ENCODE measurements around the gene TOB1. TPM values are rescaled to one million over a fixed set of nuclear protein-coding genes. Genes with fewer than 3 reads are reported as not detected.

The TOB1 gene
- total and polyA plus RNA-seq, 9 of the 15 experiments (the other 6 are each of a cell fraction or from before 2014, with no cell fraction given), result 4.8 to 63.7 (median 13.2) TPM

DNA sequence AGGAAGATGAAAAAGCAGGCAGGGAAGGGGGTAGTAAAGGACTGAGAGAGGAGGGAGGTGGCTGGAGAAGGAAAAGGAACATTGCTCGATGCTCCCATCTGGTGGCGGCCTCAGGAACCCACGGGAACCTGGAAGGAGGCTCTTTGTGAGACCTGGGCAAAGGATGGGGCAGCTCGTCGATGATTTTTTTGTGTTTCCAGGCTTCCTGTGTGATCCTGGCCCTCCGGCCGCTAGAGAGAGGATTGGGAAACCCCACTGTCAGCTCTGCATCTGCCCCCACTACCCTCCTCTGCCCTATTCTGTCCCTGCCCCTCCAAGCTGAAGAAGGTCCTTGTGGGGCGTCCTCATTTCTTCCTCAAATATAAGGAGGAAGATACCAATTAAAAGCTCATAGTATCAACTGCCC, 24.2 kb downstream of the TOB1 start (continued):
- TF ChIP-seq ZC3H8 (IDR thresholded peaks at IDR 0.05) (no peak), ZNF444 (CRISPR knock-in tag; IDR thresholded peaks at IDR 0.05) (no peak), SP2 (IDR thresholded peaks at IDR 0.05; ENCODE audit: extremely low read depth, low read depth, low read length, poor library complexity, severe bottlenecking) (no peak), STAG1 (CRISPR knock-in tag; IDR thresholded peaks at IDR 0.05; ENCODE audit: borderline replicate concordance) (peak; percentile 59; the same call in 1 of the 2 replicates), ZNF695 (CRISPR knock-in tag; IDR thresholded peaks at IDR 0.05) (no peak), CC2D1A (IDR thresholded peaks at IDR 0.05) (peak; percentile 70), TFAP4 (CRISPR knock-in tag; IDR thresholded peaks at IDR 0.05; ENCODE audit: borderline replicate concordance) (no peak), CTCF (IDR thresholded peaks at IDR 0.05 in 2 of 3, conservative IDR thresholded peaks at IDR 0.05 in 1 of 3; ENCODE audit: insufficient read depth in 2 of 3, low read depth in 1 of 3, low read length in 3 of 3) (peak; percentile 84 to 90 (median 87)), SLC30A9 (CRISPR knock-in tag; IDR thresholded peaks at IDR 0.05) (no peak), PHF20 (IDR thresholded peaks at IDR 0.05; ENCODE audit: partially characterized antibody) (no peak), ZNF408 (CRISPR knock-in tag; IDR thresholded peaks at IDR 0.05; ENCODE audit: low read depth) (no peak), FOXK2 (conservative IDR thresholded peaks at IDR 0.05 in 1 of 2, IDR thresholded peaks at IDR 0.05 in 1 of 2; ENCODE audit: low read depth in 2 of 2) (no peak), ZNF175 (CRISPR knock-in tag; IDR thresholded peaks at IDR 0.05; ENCODE audit: low read depth) (no peak), RCOR1 (IDR thresholded peaks at IDR 0.05; ENCODE audit: borderline replicate concordance in 1 of 2, low read depth in 2 of 2, low read length in 2 of 2) (peak in 1 of 2 experiments; percentile 50; a peak in 1 of 4 replicates), C11orf30 (IDR thresholded peaks at IDR 0.05; ENCODE audit: low read depth) (no peak), SMARCE1 (IDR thresholded peaks at IDR 0.05) (no peak), MLX (CRISPR knock-in tag; conservative IDR thresholded peaks at IDR 0.05) (no peak), DMBX1 (CRISPR knock-in tag; IDR thresholded peaks at IDR 0.05; ENCODE audit: borderline replicate concordance) (no peak), CTBP1 (IDR thresholded peaks at IDR 0.05; ENCODE audit: borderline replicate concordance) (no peak), CBFA2T3 (IDR thresholded peaks at IDR 0.05) (no peak)
- TF ChIP-seq, protein P1, sequence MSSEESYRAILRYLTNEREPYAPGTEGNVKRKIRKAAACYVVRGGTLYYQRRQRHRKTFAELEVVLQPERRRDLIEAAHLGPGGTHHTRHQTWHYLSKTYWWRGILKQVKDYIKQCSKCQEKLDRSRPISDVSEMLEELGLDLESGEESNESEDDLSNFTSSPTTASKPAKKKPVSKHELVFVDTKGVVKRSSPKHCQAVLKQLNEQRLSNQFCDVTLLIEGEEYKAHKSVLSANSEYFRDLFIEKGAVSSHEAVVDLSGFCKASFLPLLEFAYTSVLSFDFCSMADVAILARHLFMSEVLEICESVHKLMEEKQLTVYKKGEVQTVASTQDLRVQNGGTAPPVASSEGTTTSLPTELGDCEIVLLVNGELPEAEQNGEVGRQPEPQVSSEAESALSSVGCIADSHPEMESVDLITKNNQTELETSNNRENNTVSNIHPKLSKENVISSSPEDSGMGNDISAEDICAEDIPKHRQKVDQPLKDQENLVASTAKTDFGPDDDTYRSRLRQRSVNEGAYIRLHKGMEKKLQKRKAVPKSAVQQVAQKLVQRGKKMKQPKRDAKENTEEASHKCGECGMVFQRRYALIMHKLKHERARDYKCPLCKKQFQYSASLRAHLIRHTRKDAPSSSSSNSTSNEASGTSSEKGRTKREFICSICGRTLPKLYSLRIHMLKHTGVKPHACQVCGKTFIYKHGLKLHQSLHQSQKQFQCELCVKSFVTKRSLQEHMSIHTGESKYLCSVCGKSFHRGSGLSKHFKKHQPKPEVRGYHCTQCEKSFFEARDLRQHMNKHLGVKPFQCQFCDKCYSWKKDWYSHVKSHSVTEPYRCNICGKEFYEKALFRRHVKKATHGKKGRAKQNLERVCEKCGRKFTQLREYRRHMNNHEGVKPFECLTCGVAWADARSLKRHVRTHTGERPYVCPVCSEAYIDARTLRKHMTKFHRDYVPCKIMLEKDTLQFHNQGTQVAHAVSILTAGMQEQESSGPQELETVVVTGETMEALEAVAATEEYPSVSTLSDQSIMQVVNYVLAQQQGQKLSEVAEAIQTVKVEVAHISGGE (CRISPR knock-in tag; IDR thresholded peaks at IDR 0.05), result no peak

All from K562 (cell line).